Measurements from ENCODE around the gene NYAP2.

DNA sequence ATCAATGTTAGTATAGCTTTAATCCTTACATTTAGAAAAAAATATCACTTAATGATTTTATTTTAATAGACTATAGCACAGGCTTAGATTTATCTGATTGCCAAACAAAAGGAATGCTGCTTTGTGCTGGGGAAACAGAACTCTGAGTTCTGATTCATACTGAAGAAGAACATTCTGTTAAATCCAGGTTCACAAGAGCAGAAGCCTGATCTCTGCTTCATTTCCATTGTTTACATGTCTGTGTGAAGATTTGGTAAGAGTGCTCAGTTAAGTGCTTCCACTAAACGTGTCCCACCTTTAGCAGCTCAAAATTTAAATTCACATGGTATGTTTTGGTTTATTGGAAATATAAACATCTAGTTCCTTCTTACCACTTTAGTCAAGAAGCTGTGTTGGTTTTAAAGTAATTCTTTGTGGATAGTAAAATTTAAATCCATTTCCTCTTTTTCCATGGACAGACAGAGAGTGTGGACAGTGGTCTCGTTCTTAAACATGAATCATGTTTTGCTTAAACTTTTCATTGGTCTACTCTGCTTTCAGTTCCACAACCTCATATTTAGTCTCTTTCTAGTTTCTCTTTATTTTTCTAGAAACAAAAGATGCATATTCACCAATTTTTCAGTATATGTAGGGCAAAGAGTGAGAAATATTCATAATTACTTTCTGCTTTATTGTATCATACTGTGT, 59.1 kb downstream of the NYAP2 start:
- no peak for TF ChIP-seq GABPA (IDR thresholded peaks at IDR 0.05; ENCODE audit: low read depth)
- TF ChIP-seq POLR2AphosphoS5 (IDR thresholded peaks at IDR 0.05; ENCODE audit: low read depth), result no peak

Data from HL-60 (cell line).